ENCODE results near the gene MPP2.
A peak's percentile ranks its signal among the peaks of the same experiment; 100 is the strongest.
"Not testable (repeated sequence)": the region's sequence is repeated elsewhere in the genome, so short reads cannot be mapped to it uniquely, and the experiment has no call there.

MPP2 gene

GRCh38 chr17:43928609-43929008 is 21.3 kb upstream of the MPP2 start:
- no peak for DNase-seq (ENCODE audit: low read depth, low spot score)

DNA sequence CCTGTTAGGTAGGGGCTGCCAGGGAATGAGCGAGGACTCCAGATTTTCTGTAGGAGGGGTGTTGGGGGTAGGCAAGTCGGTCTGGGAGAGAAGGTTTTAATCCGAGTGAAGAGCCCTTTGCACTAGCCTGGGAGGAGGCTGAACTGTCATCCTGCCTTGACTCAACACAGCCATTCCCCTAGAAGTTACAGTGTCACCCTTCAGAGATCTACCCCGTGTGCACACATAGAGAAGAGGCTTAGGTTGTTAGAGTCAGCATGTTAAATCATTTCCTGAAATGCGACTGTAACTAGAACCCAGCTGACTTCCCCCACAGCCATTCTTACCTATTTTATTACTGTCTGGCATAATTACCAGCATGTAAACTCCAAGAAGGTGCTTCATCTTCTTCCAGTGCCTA is 20.6 kb upstream of the MPP2 start:
- not testable (repeated sequence) for DNase-seq (ENCODE audit: low read depth, low spot score)

- no peak for DNase-seq (ENCODE audit: low read depth, low spot score)
Measured at GRCh38 chr17:43927060-43927864, 19.9 kb upstream of the MPP2 start.

DNA sequence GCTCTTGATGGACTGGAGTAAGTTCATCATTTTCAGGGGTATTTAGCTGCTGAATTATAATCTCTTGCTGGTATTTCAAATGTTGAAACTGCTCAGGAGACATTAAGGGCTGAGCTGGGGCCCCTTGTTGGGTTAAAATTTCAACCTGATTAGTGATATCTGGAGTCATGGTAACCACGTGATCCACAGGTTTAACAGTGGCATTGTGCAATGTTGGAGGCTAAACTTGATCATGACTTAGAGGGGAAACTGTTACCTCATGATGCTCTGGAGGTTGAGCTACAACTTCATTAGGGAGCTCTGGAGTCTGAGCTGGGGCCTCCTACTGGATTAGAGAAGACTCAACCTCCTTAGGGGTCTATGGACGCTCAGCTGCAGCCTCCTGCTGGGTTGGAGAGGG is 17.2 kb upstream of the MPP2 start:
- no peak for DNase-seq (ENCODE audit: low read depth, low spot score)

- no peak for DNase-seq (ENCODE audit: low read depth, low spot score)
Measured at GRCh38 chr17:43920500-43921095, 13.3 kb upstream of the MPP2 start.

- no peak for DNase-seq (ENCODE audit: low read depth, low spot score)
Measured at GRCh38 chr17:43918026-43918389, 10.7 kb upstream of the MPP2 start.

DNA sequence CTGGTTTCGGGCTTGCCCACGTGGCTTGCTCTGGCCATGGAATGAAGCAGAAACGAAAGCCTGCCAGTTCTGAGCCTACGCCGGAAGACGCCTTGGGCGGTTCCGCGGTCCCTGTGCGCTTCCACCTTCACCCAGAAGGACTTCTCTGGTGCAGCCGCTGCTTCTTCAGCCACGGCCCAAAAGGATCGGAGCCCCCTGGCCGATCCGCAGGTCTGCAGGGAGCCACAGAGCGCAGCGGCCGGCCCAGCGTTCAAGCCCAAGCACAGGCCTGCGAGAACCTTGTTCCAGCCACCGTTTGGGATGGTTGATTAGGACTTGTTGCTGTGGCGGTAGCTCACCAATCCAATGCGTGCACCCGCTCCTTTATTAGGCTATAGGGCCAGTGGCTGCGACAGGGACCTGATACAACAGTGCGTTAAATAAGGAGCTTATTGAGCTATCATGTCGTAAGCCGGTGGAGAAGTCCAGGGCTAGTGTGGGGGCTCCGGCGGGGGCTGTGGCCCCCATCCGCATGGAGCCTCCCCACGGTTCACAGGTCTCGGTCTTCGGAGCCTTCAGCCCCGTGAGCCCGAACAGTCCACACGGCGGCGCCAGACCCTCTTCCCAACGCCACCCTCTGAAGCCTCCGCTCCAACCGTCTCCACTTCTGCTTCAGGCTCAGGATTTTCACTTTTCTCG is 10.2 kb upstream of the MPP2 start:
- DNase-seq (ENCODE audit: low read depth, low spot score), result no peak

DNA sequence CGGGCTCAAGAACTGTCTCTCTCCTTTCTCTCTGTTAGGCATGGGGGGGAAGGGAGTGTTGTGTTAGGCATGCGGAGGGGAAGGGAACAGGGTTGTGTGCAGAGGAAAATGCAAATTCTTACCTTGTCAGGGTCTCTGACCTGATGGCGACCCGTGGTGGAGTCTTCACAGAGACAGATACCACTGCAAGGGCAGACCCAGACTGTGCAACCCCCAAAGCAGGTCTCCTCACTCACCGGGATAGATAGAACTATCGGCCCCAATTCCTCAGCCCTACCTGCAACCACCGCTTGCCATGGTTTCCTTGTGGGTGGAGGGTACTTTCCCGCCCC is 9.6 kb upstream of the MPP2 start:
- no peak for DNase-seq (ENCODE audit: low read depth, low spot score)

- no peak for DNase-seq (ENCODE audit: low read depth, low spot score)
Measured at GRCh38 chr17:43916385-43916784, 9.0 kb upstream of the MPP2 start.

GRCh38 chr17:43915559-43915958 is 8.2 kb upstream of the MPP2 start:
- DNase-seq (ENCODE audit: low read depth, low spot score), result no peak

- no peak for DNase-seq (ENCODE audit: low read depth, low spot score)
Measured at GRCh38 chr17:43914451-43914850, 7.1 kb upstream of the MPP2 start.

- no peak for DNase-seq (ENCODE audit: low read depth, low spot score)
Measured at GRCh38 chr17:43913584-43913983, 6.2 kb upstream of the MPP2 start.

DNA sequence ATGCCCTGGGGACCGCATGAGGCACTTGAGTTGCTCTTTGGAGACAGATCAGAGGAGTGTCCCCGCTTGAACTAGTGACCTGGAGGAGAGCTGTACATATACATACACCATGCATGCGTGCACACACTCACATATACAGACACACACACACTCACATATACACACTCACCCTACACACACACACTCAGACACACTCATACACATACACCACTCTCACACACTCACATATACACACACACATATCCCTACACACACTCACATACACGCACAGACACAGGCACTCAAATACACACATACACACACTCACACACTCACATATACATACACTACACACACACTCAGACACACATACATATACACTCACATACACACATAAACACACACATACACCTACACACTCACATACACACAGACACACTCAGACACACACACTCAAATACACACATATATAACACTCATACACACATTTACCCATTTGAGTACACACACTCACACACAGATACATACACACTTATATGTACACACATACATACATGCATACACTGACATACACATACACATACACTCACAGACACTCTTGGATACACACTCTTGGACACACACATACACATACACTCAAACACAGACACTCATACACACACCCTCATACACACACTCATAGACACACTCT is 5.4 kb upstream of the MPP2 start:
- no peak for DNase-seq (ENCODE audit: low read depth, low spot score)

DNA sequence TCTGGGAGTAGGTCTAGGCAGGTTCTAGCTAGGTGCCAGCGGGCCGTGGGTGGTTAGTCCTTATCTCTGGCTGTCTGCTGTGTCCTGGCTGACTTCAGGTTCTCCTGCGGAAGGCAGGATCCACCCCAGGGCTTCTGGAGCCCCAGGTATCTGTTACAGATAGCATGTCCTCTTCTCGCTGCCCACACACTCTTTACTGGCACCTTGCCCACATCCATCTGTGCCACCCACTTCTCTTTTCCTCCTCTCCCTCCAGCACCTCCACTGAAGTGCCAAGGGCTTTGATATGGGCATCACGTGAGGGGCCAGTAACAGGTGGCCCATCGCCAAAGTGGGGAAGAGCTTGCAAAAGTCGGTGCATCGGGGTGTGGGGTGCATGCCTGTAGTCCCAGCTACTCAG is 4.6 kb upstream of the MPP2 start:
- DNase-seq (ENCODE audit: low read depth, low spot score), result no peak

- no peak for DNase-seq (ENCODE audit: low read depth, low spot score)
Measured at GRCh38 chr17:43909537-43910231, 2.3 kb upstream of the MPP2 start.

- DNase-seq (ENCODE audit: low read depth, low spot score), result peak; percentile 35
Measured at GRCh38 chr17:43907998-43908721, 824 bp upstream of the MPP2 start.

GRCh38 chr17:43906951-43907424 is 348 bp downstream of the MPP2 start:
- no peak for DNase-seq (ENCODE audit: low read depth, low spot score)

- no peak for DNase-seq (ENCODE audit: low read depth, low spot score)
Measured at GRCh38 chr17:43905985-43906852, 1.1 kb downstream of the MPP2 start.

DNA sequence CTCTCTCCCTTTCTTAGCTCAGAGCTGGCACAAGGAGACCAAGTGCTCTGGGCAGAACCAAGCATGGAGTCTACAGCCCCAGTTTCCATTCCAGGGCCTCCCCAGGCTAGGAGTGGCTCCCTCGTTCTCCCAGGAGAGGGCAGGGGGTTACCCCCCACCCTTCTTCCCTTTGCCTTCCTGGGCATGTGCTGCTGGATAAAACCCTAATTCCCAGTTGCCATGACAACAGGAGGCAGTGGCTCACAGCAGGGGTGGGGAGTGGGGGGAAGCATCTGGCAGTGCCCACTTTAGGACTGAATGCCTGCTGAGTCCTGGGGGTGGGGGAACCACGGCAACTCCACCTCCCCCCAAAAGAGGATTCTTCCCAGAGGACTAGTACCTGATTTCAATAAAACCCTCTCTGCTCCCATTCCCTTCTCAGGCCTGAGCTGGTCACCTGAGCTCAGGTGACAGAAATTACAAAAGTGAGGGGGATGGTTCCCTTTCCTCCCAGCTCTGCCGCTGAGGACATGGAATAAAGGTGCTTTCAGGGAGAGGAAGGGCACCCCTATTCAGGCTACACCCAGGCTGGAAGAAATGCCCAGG is 1.8 kb downstream of the MPP2 start:
- no peak for DNase-seq (ENCODE audit: low read depth, low spot score)
